ENCODE measurements around the gene OTOG. TPM values are rescaled to one million over a fixed set of nuclear protein-coding genes. Genes with fewer than 3 reads are reported as not detected.

OTOG gene
- total and polyA plus RNA-seq, 2 of the 8 experiments (the other 6 are each of a cell fraction or from before 2014, with no cell fraction given), result 0.41 to 1.5 TPM

- Histone ChIP-seq H3K4ac (replicated peaks; ENCODE audit: insufficient read length, low read depth, low read length) (peak overlapping the region; percentile 49), H4K20me1 (replicated peaks in 1 of 2; ENCODE audit: control insufficient read depth in 1 of 2, insufficient read depth in 2 of 2, low read length in 2 of 2) (no peaks in the 10 kb centered on the region), H3K27me3 (replicated peaks in 1 of 4; ENCODE audit: control insufficient read depth in 3 of 4, extremely low read depth in 1 of 4, insufficient read depth in 3 of 4, low read length in 3 of 4) (no peaks in the 10 kb centered on the region), H4K91ac (replicated peaks; ENCODE audit: insufficient read length, low read length) (peak overlapping the region; percentile 23), H2BK5ac (ENCODE audit: low read depth, low read length) (no peak overlapping the region), H3K56ac (replicated peaks; ENCODE audit: insufficient read length, low read depth, low read length) (no peak overlapping the region), H3K23ac (ENCODE audit: insufficient read length) (no peak overlapping the region), H2BK120ac (replicated peaks; ENCODE audit: low read depth, low read length) (no peak overlapping the region), H3K4me3 (ENCODE audit: extremely low read depth in 1 of 4, insufficient read depth in 2 of 4, low read depth in 3 of 4, low read length in 4 of 4) (no peak overlapping the region), H3K4me1 (replicated peaks in 1 of 4; ENCODE audit: control insufficient read depth in 3 of 4, insufficient read depth in 4 of 4, low read length in 3 of 4) (peaks cover 0 to 6% (median 3%) of the 10 kb centered on the region in 4 experiments; a peak in 6 of 7 replicates), H3K79me1 (ENCODE audit: low read depth, low read length) (no peaks in the 10 kb centered on the region), H2BK12ac (ENCODE audit: low read depth, low read length) (no peak overlapping the region; the same call in 1 of the 2 replicates), H3K36me3 (ENCODE audit: control insufficient read depth in 2 of 4, insufficient read depth in 4 of 4, low read length in 3 of 4) (no peaks in the 10 kb centered on the region), H3K14ac (ENCODE audit: insufficient read length) (no peak overlapping the region), H2AK5ac (ENCODE audit: low read depth, low read length) (no peak overlapping the region), H3K27ac (ENCODE audit: low read depth, low read length) (no peak overlapping the region), H3K23me2 (ENCODE audit: low read depth, low read length) (no peaks in the 10 kb centered on the region), H3K9ac (replicated peaks in 1 of 4; ENCODE audit: extremely low read depth in 1 of 4, low read depth in 3 of 4, low read length in 3 of 4) (no peak overlapping the region), H3K4me2 (ENCODE audit: insufficient read depth in 1 of 2, low read depth in 2 of 2, low read length in 2 of 2) (no peak overlapping the region), H2BK15ac (ENCODE audit: low read length) (no peak overlapping the region), H4K8ac (ENCODE audit: extremely low read depth, insufficient read depth, low read length) (no peak overlapping the region), H2AFZ (ENCODE audit: low read length) (no peak overlapping the region), H3K79me2 (ENCODE audit: control insufficient read depth in 1 of 2, insufficient read depth in 2 of 2, low read length in 2 of 2) (no peaks in the 10 kb centered on the region), H3K9me3 (ENCODE audit: insufficient read depth in 2 of 2, low read depth in 1 of 2, low read length in 1 of 2) (no peaks in the 10 kb centered on the region), H3K18ac (ENCODE audit: extremely low read depth, low read length) (no peak overlapping the region), H2BK20ac (ENCODE audit: low read length) (no peak overlapping the region), H4K5ac (ENCODE audit: insufficient read length, low read depth, low read length) (no peak overlapping the region)
- CTCF ChIA-PET (ENCODE audit: partially characterized antibody), result interaction anchor here (1.1 to 44.8 kb wide), 6 partner anchors 3 to 215 kb away, joined by 3 to 1414 read pairs (median 252); partner anchors contain the start of gene KCNJ11
- TF ChIP-seq SP1 (IDR thresholded peaks at IDR 0.05; ENCODE audit: low read depth, low read length) (no peak), SRF (IDR thresholded peaks at IDR 0.05; ENCODE audit: low read depth, low read length) (no peak), EZH2 (IDR thresholded peaks at IDR 0.05; ENCODE audit: low read depth, low read length, severe bottlenecking) (no peak), JUND (IDR thresholded peaks at IDR 0.05; ENCODE audit: low read length) (no peak), CTCF (IDR thresholded peaks at IDR 0.05; ENCODE audit: control extremely low read depth in 1 of 3, insufficient read depth in 1 of 3, low read depth in 1 of 3, low read length in 3 of 3) (no peak)
- POLR2A ChIA-PET (ENCODE audit: partially characterized antibody), result no interaction called here
- 86% methylated on average over 5 of the region's 5 CpGs; no CpG with 5 or more reads in 1 of the 2 experiments for WGBS, 2 experiments (ENCODE audit: extremely low coverage in 1 of 2, insufficient coverage in 1 of 2, insufficient read length in 1 of 2, insufficient replicate concordance in 2 of 2, low coverage in 1 of 2, low lambda C conversion rate in 2 of 2, missing lambda C conversion rate in 1 of 2)
- FAIRE-seq, result no peak
- DNase-seq (ENCODE audit: low read depth in 1 of 2, low spot score in 2 of 2), result no peak
These were observed 31.4 kb upstream of the OTOG start for GRCh38 chr11:17515443-17516176.
